Measurements from ENCODE around the gene SNAI3.
"Not testable (repeated sequence)": the region's sequence is repeated elsewhere in the genome, so short reads cannot be mapped to it uniquely, and the experiment has no call there.

SNAI3 gene

DNA sequence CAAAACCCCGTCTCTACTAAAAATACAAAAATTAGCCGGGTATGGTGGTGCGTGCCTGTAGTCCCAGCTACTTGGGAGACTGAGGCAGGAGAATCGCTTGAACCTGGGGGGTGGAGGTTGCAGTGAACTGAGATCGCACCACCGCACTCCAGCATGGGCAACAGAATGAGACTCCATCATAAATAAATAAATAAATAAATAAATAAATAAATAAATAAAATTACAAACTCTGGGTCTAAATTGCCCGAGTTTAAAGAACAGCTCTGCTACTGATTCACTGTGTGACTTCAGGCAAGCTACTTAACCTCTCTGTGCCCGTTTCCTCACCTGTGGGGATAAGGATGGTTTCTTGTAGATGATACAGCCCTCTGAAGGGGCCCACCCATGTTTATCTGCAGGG, 16.8 kb downstream of the SNAI3 start:
- not testable (repeated sequence) for DNase-seq (ENCODE audit: low spot score)

DNA sequence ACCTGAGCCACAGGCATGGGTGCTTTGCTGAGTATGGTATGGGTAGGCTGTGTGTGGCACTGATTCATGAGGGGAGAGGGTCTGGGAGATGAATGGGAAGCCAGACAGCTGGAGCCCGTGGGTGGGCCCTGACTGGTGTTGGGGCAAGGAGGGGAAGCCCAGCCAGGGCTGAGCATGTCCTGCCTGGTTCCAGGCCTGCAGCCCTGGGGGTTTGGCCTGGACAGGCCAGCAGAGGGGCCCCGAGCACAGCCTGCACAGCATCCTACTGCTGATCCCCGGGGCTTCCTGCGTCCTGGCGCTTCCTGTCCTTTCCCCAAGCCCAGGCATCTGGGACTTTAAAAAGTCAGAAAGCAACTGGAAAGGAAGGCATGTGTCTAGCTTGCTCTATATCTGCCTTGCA, 18.8 kb downstream of the SNAI3 start:
- no peak for DNase-seq (ENCODE audit: low spot score)

DNA sequence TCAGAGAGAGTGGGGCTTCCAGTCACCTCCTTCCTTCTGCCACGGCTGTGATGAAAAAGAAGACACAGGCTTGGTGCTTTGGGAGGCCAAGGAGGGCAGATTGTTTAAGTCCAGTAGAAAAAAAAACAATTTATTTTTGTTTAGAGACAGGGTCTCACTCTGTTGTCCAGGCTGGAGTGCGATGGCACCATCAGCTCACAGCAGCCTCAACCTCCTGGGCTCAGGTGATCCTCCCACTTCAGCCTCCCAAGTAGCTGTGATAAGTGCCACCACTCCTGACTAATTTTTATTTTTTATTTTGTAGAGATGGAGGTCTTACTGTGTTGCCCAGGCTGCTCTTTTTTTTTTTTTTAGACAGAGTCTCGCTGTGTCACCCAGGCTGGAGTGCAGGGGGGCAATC, 20.7 kb downstream of the SNAI3 start:
- DNase-seq (ENCODE audit: low spot score) = no peak

DNA sequence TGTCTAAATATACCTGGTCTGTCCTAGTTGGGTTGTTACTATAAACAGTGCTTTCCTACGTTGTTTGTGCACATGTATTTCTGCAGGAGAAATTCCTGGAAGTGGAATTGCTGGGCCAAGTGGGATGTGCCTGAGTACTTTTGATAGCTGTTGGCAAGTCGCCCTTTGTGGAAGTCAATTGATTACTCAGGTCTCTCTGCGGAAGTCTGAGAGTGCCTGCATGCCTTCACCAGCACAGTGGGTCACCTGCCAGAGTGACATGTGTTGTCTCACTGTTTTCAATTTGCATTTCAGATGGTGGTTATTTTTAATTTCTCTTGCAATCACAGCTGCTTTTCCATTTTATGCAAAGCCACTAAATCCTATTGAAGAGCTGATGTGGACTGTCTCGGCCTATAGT, 21.2 kb downstream of the SNAI3 start:
- DNase-seq (ENCODE audit: low spot score) = no peak

DNA sequence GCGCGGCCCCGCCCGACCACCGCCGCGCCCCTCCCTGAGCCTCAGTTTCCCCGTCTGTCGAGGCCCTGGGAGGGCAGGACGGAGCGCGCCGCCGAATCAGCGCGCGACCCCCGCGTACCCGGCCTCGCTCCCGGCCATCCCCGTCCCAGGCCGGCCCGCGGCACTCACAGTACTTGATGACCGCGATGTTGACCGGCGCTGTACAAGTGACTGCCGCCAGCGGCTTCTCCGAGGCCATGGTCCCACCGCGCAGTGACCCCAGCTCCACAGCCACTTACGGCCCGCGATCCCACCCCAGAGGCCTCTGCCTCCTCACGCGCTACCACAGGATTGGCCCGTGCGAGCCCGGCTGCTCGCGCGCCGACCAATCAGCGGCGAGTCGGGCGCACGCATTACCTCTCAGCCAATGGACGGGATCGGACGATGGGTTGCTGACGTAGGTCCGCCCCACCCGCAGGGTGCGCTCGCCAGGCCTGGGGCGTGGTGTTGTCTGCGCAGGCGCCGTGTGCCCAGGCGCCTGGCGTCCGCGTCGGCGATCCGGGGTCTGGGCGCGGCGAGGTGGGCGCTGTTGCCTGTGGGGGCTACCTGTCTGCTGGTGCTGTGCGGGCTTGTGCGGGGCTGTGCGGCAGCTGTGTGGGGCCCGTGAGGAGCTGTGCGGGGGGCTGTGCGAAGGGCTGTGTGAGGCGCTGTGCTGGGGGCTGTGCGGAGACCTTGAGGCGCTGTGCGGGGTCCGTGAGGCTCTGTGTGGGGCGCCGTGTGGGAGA, 23.3 kb downstream of the SNAI3 start, which contains the start of gene MVD:
Gene MVD (minus strand): TSS at position 249 of the 764 bp plus-strand sequence. CDS start 11 bp downstream, at position 238.
- DNase-seq (ENCODE audit: low spot score) = peak; percentile 96

DNA sequence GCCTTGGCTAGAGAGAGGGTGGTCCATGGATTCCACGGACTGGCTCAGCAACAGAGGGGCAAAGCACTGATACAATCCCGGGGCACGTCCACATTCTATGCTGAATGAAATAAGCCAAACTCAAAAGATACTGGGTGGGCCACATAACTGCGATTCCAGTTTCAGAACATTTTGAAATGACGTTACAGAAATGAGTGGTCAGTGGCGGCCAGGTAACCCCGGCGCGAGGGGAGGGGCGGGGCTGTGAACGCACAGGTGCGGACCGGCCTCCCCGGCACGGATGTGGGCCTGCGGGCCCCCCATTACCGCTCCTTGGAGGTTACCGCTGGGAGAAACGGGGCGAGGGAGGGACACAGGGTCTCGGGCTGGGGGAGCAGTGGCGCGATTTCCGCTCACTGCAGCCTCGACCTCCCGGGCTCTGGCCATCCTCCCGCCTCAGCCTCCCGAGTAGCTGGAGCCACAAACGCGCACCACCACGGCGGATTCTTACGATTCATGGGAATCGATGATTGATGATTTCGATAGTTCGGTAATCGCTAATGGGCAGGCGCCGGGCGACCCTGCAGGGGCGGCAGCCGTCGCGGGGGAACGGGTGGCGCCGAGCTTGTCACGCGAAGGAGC, 24.0 kb downstream of the SNAI3 start:
- DNase-seq (ENCODE audit: low spot score) = no peak

DNA sequence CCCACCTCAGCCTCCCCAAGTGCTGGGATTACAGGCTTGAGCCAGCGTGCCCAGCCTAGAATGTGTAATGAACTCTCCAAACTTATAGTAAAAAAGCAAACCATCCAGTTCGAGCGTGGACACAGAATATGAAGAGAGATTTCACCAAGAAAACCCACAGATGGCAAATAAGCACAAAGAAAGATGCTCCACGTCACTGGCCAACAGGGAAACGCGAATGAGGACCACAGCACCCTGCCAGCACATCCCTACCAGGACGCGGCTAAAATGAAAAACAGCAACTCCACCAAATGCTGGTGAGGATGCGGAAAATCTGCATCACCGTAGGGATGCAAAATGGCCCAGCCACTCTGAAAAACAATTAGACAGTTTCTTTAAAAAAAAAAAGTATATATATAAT, 24.8 kb downstream of the SNAI3 start:
- DNase-seq (ENCODE audit: low spot score) = no peak

DNA sequence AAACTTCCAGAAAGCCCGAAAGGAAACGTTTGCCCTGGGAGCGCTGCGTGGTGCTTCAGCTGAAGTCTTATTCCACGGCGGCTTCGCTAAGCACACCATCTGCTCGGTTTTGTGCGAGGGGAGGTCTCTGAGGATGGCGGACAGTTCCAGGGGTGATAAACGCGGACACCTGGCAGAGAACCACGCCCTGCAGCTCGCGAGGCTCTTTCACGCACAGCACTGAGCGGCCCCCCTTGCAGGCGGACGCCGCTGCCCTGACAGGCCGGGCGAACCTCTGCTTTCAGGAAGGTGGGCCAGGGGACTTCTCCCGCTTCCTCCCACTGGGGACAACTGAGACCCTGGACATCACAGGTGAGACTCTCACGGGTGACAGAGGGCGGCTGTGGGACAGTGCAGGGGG, 27.1 kb downstream of the SNAI3 start:
- DNase-seq (ENCODE audit: low spot score) = no peak

DNA sequence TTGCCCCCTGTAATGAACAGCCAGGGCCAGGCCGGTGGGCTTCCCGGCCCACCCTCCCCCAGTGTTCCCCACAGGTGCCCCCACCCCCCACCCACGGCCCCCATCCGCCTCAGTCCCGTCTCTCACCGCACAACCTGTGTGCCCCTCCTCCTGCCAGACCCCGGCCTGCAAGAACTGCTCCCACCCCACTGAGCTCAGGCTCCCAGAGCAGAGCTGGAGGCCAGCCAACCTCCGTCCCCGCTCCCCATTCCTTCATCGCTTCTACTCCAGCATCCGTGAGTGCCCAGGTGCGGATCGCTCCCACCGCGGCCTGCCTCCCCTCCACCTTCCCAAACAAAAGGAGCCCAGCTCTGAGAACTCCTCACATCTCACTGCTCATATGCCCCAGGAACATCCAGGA, 27.6 kb downstream of the SNAI3 start:
- no peak for DNase-seq (ENCODE audit: low spot score)

DNA sequence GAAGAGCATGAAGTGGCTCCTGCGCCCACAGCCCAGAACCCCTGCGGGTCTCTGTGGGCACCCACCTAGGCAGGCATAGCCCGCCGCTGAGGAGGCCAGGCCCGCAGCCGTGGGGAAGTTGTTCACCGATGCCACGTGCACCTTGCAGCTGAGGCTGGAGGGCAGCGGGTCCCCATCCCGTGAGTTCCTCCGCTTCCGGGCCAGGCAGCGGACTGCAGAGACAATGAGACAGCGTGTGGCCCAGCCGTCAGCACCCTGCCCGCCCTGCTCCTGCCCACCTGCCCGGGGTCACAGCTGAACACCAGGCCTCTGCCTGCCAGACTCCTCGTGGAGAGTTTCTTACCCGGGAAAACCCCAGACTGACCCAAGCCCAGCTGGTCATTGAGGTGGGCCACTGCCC, 28.9 kb downstream of the SNAI3 start:
- no peak for DNase-seq (ENCODE audit: low spot score)

DNA sequence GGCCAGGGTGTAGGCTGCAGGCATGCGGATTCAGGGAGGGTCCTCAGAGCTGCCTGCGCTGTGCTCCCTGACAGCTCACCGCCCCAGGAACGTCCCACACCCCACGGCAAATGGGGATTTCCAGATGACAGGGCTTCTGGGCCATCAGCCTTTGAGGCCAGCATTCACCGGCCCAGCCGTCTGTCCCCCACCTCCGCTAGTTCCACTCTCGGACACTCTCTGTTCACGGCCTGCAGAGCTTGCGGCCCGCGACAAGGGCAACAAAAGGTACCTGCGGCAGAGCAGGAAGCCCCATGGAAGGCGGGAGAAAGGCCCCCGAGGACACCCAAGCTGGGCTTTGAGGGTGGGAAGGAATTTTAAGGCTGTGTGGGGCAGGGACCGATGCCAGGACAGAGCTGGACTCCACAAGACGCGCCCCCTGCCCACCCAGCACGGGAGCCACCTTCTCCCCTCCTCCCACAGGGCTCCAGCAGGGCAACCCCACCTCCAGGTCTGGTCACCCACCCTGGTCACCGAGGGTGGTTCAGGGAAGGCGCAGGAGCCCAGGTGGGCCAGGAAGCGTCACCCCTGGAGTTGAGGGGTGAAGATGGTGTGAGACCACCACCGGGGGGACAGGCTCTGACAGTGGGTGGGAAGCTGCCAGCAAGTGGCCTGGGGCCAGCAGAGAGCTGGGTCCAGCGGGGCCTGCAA, 29.9 kb downstream of the SNAI3 start:
- DNase-seq (ENCODE audit: low spot score) = no peak

DNA sequence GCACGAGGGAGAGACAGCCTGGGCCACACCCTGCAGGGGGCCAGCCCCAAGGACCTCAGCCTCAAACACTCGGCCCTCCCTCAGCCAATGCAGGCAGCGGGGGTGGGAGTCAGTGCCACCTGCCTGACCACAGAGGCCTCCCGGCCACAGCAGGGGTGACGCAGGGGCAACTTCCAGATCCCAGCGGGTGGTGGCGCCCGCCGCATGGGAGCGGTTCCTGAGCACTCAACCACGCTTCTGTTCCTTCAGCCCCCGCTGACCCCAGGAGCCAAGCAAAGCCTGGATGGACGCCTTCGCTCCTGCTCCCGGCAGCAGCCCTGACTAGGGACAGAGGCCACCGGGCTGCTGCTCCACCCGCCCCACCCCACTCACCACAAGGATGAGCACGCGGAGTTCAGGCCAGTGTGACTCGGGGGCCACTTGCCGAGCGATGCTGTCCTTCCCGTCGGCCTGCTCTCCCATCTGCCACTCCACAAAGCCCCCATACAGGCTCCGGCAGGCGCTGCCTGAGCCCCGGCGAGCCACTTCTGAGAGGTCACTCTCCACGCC, 30.5 kb downstream of the SNAI3 start:
- DNase-seq (ENCODE audit: low spot score) = no peak

DNA sequence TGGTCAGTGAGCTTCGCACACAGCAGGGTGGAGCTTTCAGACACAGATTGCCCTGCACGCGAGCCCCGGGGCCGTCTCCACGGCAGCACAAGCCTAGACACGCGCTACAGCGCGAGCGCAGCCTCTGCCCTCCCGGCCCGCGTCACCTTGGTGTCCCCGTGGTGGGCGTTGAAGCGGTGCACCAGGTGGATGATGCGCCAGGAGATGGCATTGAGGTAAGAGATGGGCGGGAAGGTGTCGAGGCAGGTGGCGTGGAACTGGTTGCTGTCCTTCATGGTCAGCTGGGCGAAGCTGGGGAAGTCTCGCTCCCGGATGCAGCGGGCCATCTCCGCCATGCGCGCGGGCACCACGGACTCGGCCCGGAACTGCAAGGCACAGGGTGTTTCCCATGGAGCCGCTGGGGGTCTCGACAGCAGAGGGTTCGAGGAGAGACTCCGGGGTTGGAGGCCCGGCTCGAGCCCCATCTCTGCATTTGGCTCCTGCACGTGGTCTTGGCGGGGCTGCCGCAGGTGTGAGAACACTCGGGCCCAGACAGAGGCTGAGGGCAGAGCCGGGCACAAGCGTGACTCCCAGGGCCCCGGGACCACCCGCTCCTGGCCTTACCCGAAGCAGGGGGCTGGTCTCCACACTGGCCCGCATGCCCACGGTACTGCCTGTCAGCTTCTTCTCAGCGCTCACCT, 31.1 kb downstream of the SNAI3 start:
- DNase-seq (ENCODE audit: low spot score) = no peak

DNA sequence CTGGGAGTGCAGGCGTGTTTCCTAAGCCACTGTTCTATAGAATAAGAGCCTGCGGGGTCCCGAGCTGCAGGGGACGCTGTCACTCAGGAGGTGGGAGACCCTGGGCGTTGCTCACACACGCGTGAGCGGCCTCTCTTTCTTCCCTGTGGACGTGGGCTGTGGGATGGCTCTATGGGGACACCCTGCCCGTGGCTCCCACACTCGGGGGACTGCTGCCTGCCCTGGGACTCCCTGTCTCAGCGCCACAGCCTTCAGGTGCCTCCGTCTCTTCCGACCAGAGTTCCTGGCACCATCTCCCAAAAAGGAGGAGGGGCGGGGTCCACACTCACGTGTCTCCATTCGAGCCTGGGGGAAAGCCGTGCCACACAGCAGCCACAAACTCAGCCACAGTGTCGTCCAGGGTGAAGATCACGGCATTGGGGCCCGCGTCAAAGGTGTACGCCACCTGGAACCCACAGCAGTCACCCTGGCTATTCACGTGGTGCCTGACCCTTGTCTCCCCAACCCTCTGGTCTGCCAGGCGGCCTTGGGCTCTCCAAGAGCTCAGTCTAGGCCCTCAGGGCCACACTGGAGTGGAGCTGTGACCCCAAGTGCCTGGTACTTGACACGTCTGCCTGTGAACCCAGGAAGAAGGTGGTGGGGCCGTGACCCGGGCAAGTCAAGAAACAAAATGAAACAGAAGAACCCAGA, 31.8 kb downstream of the SNAI3 start:
- no peak for DNase-seq (ENCODE audit: low spot score)

DNA sequence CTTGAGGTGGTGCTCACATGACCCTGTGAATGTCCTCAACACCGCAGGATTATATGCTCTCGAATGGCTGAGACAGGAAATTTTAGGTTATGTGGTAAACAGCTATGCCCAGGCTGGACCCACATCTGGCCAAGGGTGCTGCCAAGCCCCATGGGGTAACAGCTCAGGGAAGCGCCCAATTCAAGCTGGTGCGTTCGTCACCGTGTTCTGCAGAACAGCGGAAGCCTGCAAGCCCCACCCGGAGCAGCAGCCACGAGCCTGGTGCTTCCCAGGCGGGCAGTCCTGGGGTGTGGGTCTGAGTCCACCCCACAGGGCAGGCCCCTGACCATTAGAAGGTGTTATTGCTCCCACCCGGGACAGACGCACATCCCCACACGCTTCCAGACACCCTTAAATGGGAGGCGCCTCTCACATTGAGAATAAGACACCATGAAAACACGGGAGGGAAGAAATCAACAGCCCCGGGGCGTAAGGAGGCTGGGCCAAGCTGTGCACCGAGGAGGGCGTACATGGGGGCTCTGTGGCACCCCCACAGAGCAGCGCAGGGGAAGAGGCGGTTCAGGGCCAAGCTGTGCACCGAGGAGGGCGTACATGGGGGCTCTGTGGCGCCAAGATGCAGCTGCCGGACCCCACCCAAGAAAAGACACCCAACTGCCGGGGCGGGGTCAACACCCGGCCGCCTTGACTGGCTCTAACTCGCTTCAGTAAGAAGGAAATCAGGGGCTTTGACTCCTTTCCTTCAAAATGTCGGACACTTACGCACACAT, 32.5 kb downstream of the SNAI3 start:
- no peak for DNase-seq (ENCODE audit: low spot score)

DNA sequence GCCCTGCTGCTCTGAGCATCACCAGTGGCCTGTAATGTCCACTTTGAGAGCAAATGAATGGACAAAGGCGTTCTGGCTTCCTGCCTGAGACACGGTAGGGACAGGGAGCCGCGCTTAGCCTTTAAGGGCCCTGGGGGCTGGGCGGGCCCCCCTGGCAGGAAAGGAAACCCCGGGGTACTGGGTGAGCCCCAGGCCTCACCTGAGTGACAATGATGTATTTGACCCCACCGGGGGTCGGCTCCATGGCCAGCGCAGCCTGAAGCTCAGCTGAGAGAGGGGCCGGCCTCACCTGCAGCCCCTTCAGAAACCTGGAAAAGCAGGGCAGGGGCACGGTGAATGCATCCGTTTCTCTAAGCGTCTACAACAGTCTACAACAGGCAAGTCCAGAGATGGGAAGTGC, 33.2 kb downstream of the SNAI3 start:
- no peak for DNase-seq (ENCODE audit: low spot score)

DNA sequence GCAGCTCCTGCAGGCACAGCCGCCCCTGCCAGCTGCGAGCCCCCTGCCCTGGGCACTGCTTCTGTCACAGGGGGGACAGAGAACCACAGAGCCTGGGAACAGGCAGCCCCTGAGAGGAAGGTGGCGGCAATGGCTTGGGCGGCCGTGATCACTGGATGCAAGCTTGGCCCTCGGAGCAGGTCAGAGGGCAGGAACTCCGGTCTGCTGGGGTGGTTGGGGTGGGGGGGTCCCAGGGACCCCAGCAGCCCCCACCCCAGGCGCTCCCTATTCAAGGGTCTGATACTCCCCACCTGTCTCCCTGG, 33.6 kb downstream of the SNAI3 start:
- DNase-seq (ENCODE audit: low spot score) = no peak

DNA sequence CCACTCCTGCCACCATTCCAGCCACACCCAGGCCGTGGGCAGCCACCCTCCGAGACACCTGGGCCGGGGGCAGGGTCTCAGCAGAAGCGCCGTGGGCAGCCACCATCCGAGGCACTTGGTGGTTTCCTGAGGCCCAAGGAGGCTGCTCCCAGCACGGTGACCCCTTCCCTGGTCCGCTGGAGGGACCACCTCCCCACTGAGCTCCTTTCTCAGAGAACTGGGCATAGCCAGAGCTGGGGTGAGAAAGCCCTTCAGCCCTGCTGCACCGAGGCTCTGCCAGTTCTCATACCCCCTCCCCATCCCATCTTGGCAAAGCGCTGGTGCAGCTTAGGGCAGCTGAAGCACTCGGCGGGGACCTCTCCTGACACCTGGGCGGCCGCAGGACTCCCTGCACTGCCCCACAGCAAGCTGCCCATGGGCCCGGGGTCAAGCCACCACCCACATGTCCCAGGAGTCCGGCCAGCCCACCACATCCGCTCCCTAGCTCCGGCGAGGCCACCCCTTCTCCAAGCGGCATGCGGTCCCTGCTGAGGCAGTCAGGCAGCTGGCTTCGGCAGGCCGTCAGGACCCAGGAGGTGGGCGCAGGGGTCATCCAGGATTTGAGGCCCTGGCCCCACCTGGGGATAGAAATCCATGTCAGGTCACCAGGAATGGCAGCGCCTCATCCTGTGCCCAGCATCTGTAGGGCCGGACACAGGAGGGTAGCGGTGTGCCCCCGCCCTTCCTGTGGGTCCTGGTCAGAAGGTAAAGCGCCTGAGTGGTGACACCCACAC, 34.1 kb downstream of the SNAI3 start:
- DNase-seq (ENCODE audit: low spot score) = no peak

DNA sequence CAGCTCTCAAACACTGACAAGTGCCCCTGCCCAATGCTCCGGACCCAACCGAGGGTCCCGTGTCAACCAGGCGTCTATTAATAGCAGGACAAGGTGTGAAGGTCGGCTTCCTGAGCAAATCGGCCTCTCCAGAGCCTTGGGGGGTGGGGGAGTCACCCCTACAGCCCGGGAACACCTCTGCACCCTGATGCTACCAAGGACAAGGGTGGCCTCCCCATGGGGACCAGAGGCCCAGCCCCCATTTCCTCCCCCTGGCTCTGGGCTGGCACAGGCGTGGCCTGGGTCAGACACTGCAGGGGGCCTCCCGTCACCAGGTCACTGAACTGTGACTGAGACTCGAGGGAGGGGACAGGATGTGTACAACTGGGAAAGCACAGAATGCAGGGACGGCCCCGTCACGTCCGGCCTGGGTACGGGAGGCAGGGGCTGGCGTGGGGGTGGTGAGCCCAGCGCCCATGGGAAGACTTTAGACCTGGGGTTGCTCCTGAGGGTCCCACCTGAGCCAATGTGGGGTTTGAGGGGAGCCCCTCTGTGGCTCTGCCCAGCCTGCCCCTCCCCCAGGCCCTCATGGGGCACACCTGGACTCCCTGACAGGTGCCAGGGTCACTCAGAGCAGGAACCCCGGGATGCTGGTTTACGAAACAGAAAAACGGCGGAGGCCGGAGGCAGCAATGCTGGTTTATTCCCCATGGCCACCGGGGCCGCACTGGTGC, 34.9 kb downstream of the SNAI3 start:
- DNase-seq (ENCODE audit: low spot score) = peak; percentile 42

Data from SW480 (cell line).